Panc1 (cell line): ENCODE data around the gene C5.

ENCODE experiments used
- POLR2AphosphoS5 ChIP-seq: IDR thresholded peaks from 2 replicates; pipeline ENCODE4 v1.6.1; 2012; ENCODE audit warnings: mild to moderate bottlenecking, low read depth, low read length, moderate library complexity
- SIN3A ChIP-seq: IDR thresholded peaks from 2 replicates; pipeline ENCODE4 v1.6.1; 2012; ENCODE audit warnings: low read depth, mild to moderate bottlenecking, low read length, moderate library complexity, borderline replicate concordance; ENCODE audit not compliant: insufficient read depth
- TF ChIP-seq, protein P1 (sequence below): fragments of 450-650 bp; IDR thresholded peaks from 2 replicates; pipeline ENCODE4 v1.5.1; 2017; ENCODE audit warnings: mild to moderate bottlenecking
- TF ChIP-seq, protein P2 (sequence below), 2 experiments: IDR thresholded peaks; 2 replicates each; pipeline ENCODE4 v1.6.1; 2011 to 2012; ENCODE audit warnings: low read depth in 2 of 2, control low read depth in 1 of 2, low read length in 1 of 2, mild to moderate bottlenecking in 1 of 2, moderate library complexity in 1 of 2; ENCODE audit not compliant: insufficient read depth in 1 of 2

DNA sequence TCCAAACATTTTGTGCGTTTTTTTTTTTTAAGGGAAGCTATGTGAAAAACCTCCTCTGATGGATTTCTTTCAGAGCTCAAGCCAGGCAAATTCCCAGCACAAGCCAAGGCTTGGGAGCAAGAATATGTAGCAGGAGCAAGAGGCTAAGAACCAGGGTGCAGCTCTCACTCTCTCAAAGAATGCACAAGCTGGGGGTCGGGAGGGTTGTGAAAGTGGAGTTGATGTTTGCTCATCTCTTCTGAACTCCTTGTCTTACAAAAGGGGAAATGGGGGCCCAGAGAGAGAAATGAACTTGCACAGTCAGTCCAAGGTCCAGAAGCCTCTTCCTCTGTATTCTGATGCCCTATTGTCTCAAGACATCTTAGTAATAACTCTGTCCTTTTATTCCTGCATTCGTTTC, 115.8 kb downstream of the C5 start:
- TF ChIP-seq, protein P1, sequence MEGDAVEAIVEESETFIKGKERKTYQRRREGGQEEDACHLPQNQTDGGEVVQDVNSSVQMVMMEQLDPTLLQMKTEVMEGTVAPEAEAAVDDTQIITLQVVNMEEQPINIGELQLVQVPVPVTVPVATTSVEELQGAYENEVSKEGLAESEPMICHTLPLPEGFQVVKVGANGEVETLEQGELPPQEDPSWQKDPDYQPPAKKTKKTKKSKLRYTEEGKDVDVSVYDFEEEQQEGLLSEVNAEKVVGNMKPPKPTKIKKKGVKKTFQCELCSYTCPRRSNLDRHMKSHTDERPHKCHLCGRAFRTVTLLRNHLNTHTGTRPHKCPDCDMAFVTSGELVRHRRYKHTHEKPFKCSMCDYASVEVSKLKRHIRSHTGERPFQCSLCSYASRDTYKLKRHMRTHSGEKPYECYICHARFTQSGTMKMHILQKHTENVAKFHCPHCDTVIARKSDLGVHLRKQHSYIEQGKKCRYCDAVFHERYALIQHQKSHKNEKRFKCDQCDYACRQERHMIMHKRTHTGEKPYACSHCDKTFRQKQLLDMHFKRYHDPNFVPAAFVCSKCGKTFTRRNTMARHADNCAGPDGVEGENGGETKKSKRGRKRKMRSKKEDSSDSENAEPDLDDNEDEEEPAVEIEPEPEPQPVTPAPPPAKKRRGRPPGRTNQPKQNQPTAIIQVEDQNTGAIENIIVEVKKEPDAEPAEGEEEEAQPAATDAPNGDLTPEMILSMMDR: no peak
- TF ChIP-seq, protein P2, sequence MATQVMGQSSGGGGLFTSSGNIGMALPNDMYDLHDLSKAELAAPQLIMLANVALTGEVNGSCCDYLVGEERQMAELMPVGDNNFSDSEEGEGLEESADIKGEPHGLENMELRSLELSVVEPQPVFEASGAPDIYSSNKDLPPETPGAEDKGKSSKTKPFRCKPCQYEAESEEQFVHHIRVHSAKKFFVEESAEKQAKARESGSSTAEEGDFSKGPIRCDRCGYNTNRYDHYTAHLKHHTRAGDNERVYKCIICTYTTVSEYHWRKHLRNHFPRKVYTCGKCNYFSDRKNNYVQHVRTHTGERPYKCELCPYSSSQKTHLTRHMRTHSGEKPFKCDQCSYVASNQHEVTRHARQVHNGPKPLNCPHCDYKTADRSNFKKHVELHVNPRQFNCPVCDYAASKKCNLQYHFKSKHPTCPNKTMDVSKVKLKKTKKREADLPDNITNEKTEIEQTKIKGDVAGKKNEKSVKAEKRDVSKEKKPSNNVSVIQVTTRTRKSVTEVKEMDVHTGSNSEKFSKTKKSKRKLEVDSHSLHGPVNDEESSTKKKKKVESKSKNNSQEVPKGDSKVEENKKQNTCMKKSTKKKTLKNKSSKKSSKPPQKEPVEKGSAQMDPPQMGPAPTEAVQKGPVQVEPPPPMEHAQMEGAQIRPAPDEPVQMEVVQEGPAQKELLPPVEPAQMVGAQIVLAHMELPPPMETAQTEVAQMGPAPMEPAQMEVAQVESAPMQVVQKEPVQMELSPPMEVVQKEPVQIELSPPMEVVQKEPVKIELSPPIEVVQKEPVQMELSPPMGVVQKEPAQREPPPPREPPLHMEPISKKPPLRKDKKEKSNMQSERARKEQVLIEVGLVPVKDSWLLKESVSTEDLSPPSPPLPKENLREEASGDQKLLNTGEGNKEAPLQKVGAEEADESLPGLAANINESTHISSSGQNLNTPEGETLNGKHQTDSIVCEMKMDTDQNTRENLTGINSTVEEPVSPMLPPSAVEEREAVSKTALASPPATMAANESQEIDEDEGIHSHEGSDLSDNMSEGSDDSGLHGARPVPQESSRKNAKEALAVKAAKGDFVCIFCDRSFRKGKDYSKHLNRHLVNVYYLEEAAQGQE (IDR thresholded peaks at IDR 0.05; ENCODE audit: insufficient read depth in 1 of 2, low read depth in 2 of 2, low read length in 1 of 2): no peak
- TF ChIP-seq POLR2AphosphoS5: no peak
- TF ChIP-seq SIN3A: no peak
